ENCODE data around the gene UBAP1L. TPM values are rescaled to one million over a fixed set of nuclear protein-coding genes. Genes with fewer than 3 reads are reported as not detected.
A peak's percentile ranks its signal among the peaks of the same experiment; 100 is the strongest.

Gene UBAP1L
- total RNA-seq, 1 donor from 2014 or later = 10.9 TPM

GRCh38 chr15:65058394-65059368 lies 56.3 kb downstream of the UBAP1L start:
- intact Hi-C loops (cut with DNase I) = no loop called here
- Histone ChIP-seq H3K9me3 (no peaks in the 10 kb centered on the region), H3K27ac (peak overlapping the region; percentile 97), H3K36me3 (peaks cover 50 to 61% of the 10 kb centered on the region in 2 donors), H3K4me1 (peaks cover 28 to 86% of the 10 kb centered on the region in 2 donors), H3K4me3 (peak overlapping the region in 1 of 2 donors; percentile 2), H3K27me3 (no peaks in the 10 kb centered on the region)
- no peak for TF ChIP-seq CTCF (IDR thresholded peaks at IDR 0.05)
- DNase-seq (ENCODE audit: low spot score in 2 of 2) = no peak

DNA sequence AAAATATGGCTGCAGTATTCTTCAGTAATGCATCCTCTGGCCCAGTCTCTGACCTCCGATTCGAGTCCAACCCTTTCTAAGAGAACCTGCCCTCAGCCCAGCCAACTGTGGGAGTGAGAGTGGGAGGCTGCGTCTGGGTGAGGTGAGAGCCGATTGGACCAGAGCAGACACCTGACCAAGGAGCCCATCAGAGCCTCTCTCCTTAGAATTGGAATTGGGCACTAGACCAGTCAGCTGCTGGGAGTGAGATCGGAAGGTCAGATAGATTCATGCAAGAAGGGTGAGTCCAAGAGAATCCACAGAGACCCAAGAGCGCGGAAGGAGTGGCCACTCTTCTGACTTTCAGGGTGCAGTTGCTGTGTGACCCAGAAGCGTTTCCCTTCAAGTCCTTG lies 57.5 kb downstream of the UBAP1L start:
- DNase-seq (ENCODE audit: low spot score in 2 of 2) = no peak
- Histone ChIP-seq H3K36me3 (peaks cover 57 to 70% of the 10 kb centered on the region in 2 donors), H3K9me3 (no peaks in the 10 kb centered on the region), H3K27ac (peak overlapping the region; percentile 97), H3K4me3 (no peak overlapping the region), H3K4me1 (peaks cover 21 to 75% of the 10 kb centered on the region in 2 donors), H3K27me3 (no peaks in the 10 kb centered on the region)
- intact Hi-C loops (cut with DNase I) = no loop called here
- TF ChIP-seq CTCF (IDR thresholded peaks at IDR 0.05) = no peak

GRCh38 chr15:65056868-65057548 lies 58.0 kb downstream of the UBAP1L start:
- H3K9me3 ChIP-seq = no peaks in the 10 kb centered on the region
- intact Hi-C loops (cut with DNase I) = no loop called here
- H3K4me3 ChIP-seq = no peak overlapping the region
- H3K27me3 ChIP-seq = no peaks in the 10 kb centered on the region
- DNase-seq (ENCODE audit: low spot score in 2 of 2) = no peak
- peak overlapping the region; percentile 97 for H3K27ac ChIP-seq
- TF ChIP-seq CTCF (IDR thresholded peaks at IDR 0.05) = no peak
- H3K4me1 ChIP-seq = peaks cover 18 to 69% of the 10 kb centered on the region in 2 donors
- peaks cover 57 to 71% of the 10 kb centered on the region in 2 donors for H3K36me3 ChIP-seq

DNA sequence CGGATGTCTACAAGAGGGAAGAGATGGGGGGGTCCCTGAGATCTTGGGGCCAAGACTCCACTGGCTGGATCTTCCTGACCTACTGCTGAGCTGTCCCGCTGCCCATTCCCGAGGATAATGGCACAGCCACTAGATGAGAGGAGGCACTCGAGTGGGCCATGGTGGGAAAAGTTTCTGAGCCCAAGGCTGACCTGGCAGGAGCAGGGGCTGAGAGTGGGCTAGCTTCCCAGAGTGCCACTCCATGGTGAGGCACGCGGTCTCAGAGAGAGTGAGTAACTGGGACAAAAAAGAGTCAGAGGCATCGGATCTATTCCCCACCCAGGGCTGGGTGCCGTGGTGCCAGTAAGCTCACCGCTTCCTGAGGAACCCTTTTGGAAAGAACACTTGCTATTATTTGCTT lies 58.9 kb downstream of the UBAP1L start:
- H3K9me3 ChIP-seq = no peaks in the 10 kb centered on the region
- intact Hi-C loops (cut with DNase I) = no loop called here
- H3K27me3 ChIP-seq = no peaks in the 10 kb centered on the region
- peaks cover 59 to 71% of the 10 kb centered on the region in 2 donors for H3K36me3 ChIP-seq
- TF ChIP-seq CTCF (IDR thresholded peaks at IDR 0.05) = no peak
- H3K4me1 ChIP-seq = peaks cover 16 to 62% of the 10 kb centered on the region in 2 donors
- H3K27ac ChIP-seq = peak overlapping the region; percentile 97
- no peak for DNase-seq (ENCODE audit: low spot score in 2 of 2)
- H3K4me3 ChIP-seq = no peak overlapping the region

DNA sequence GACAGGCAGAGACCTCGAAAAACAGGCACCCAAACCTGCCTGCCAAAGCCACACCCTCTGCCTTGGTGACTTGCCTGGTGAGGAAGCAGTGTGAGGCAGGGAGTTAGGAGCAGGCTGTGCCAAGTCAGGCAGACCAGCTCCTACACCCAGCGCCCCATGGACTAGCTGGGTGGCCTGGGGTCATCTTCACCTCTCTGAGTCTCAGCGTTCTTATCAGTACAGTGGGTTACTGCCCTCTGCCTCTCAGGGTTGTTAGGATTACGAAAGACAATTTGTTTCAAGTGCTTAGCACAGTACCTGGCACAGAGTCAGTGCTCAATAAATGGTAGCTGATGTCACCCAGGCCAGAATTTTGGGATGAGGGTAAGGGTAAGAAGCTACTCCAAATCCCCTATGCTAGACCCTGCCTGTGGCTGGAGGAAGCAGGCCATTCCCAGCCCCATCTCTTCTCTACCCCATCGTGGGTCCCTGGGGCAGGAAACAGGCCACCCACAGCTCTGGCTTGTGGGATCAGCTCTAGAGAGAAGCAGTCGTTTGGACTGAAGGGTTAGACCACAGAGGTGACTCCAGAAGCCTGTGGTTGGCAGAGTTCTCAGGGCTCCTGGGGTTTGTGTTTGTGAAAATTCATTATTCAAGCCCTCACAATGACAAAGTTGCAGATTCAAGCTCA lies 59.7 kb downstream of the UBAP1L start:
- H3K36me3 ChIP-seq = peaks cover 59 to 71% of the 10 kb centered on the region in 2 donors
- no peak for DNase-seq (ENCODE audit: low spot score in 2 of 2)

More for the DNA sequence above, 59.7 kb downstream of the UBAP1L start:
- no peak overlapping the region for H3K4me3 ChIP-seq
- peak overlapping the region; percentile 97 for H3K27ac ChIP-seq
- no peaks in the 10 kb centered on the region for H3K9me3 ChIP-seq
- intact Hi-C loops (cut with DNase I) = loop anchor here (2.0 kb wide), 1 partner anchor 77 kb away; the partner anchor contains the start of gene PDCD7
- no peaks in the 10 kb centered on the region for H3K27me3 ChIP-seq
- peaks cover 13 to 55% of the 10 kb centered on the region in 2 donors for H3K4me1 ChIP-seq
- TF ChIP-seq CTCF (IDR thresholded peaks at IDR 0.05) = no peak
